Ascending aorta (tissue), 2 donors: Measurements from ENCODE around the gene NATD1. TPM values are rescaled to one million over a fixed set of nuclear protein-coding genes. Genes with fewer than 3 reads are reported as not detected.

Experiments
- DNase-seq, 2 donors: peaks; one replicate each; pipeline ENCODE4 v3.0.0-alpha.2; 2019; ENCODE audit warnings: low spot score in 2 of 2
- H3K27ac ChIP-seq, 2 donors: fragments of 200-600 bp; sonication (generic); one replicate each; pipeline ENCODE4 v1.5.1; 2016 to 2017; ENCODE audit warnings: mild to moderate bottlenecking in 1 of 2
- H3K27me3 ChIP-seq: fragments of 200-600 bp; sonication (generic); one replicate; pipeline ENCODE4 v1.5.1; 2017
- H3K36me3 ChIP-seq, 2 donors: fragments of 200-600 bp; sonication (generic); one replicate each; pipeline ENCODE4 v1.5.1; 2016
- H3K4me1 ChIP-seq, 2 donors: fragments of 200-600 bp; sonication (generic); one replicate each; pipeline ENCODE4 v1.5.1; 2016 to 2017; ENCODE audit warnings: mild to moderate bottlenecking in 1 of 2
- H3K4me3 ChIP-seq, 2 donors: fragments of 200-600 bp; sonication (generic); one replicate each; pipeline ENCODE4 v1.5.1; 2016 to 2017; ENCODE audit warnings: mild to moderate bottlenecking in 1 of 2
- H3K9me3 ChIP-seq, 2 donors: fragments of 200-600 bp; sonication (generic); one replicate each; pipeline ENCODE4 v1.5.1; 2016
- intact Hi-C: fragments of 100-400 bp; cut with DNase I; formaldehyde crosslinking; loops from one replicate; pipeline ENCODE4 v1.15.1; 2023
- total RNA-seq: library from RNA; depleted of rRNA; stranded (reverse); fragments of >200 nt; gene quantifications from one replicate; pipeline ENCODE4 v1.1.0, GENCODE V29; 2016
- TF ChIP-seq, protein P1 (sequence below), 3 experiments: fragments of 200-600 bp in 2 of 3; fragments of 450-650 bp in 1 of 3; sonication (generic) in 2 of 3; IDR thresholded peaks; one replicate each; pipeline ENCODE4 v1.5.1; 2016 to 2019; ENCODE audit warnings: antibody characterized with exemption in 3 of 3, mild to moderate bottlenecking in 1 of 3, moderate library complexity in 1 of 3

NATD1 gene
- total RNA-seq, 1 donor from 2014 or later, result 13.4 TPM

DNA sequence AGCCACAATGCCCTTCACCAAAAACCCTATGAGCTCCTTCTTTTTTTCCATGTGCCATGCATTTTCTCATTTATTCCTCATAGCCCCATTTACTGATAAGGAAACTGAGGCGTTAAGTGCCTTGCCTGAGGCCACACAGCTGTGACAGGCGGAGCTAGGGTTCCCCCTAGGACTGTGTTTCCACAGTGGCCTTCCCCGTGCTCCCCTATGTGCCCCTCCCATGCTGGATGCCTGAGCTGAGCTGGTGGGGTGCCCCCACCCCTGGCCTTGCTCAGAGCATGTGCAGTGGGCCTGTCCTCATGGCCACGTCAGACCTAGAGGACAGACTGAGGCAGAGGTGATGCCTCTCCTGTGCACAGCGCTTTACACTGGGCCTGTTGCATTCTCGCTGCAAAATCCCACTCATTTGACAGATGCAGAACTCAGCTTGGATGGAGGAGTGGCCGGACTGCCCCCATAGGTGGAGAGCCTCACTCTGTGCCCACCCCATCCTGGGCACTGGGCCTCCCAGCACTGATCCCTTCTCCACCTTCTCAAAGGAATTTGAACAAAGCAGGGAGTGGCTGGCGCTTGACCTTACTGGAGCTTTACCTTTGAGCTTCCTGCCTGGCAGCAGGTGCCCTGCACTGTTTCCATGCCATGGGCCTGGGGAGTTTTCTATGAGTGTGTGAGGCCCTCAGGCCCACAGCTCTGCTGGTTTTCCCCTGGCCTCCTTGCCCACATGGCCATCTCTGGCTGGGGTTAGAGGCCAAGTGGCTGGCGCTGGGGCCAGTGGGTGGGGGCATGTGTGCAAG lies 33.9 kb upstream of the NATD1 start:
- H3K27ac ChIP-seq, result peak overlapping the region; percentile 95 to 97
- intact Hi-C loops, result loop anchor here (1.0 to 2.0 kb wide), 3 partner anchors 24 to 245 kb away; partner anchors contain the start of gene TMEM11
- peaks cover 33 to 51% of the 10 kb centered on the region in 2 donors for H3K4me1 ChIP-seq

DNA sequence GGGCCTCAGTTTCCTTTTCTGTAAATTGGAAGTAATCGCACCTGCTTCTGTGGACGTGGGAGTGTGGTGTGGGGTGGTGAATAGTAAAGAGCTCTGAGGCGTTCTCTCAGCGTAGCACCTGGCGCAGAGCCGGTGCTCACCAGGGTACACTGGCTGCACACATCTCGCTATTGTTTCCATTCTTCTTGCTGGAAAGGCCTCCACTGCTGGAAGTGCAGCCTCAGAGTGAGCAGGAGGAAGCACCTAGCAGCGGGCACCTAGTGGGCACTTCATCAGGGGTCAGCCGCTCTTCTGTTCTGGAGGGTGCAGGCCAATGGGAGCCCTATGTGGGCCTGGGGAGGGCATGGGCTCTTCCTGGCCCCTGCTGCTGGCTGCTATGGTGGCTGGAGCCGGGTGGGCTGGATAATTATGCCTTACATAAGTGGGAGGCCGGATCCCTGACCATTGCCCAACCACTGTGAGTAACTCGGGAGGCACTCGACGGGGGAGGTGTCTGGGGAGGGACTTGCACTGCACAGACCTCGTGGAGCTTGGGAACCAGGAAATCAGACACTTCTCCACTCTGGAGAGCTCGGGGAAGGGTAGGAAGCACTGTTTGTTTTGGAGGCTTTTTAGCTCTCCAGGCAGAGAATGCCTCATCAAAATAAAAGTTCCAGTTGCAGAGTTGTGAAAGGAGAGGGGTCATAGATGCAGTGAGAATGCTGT lies 33.0 kb upstream of the NATD1 start:
- TF ChIP-seq, protein P1, sequence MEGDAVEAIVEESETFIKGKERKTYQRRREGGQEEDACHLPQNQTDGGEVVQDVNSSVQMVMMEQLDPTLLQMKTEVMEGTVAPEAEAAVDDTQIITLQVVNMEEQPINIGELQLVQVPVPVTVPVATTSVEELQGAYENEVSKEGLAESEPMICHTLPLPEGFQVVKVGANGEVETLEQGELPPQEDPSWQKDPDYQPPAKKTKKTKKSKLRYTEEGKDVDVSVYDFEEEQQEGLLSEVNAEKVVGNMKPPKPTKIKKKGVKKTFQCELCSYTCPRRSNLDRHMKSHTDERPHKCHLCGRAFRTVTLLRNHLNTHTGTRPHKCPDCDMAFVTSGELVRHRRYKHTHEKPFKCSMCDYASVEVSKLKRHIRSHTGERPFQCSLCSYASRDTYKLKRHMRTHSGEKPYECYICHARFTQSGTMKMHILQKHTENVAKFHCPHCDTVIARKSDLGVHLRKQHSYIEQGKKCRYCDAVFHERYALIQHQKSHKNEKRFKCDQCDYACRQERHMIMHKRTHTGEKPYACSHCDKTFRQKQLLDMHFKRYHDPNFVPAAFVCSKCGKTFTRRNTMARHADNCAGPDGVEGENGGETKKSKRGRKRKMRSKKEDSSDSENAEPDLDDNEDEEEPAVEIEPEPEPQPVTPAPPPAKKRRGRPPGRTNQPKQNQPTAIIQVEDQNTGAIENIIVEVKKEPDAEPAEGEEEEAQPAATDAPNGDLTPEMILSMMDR (IDR thresholded peaks at IDR 0.05), result peak in 1 of 3 experiments; percentile 7
- intact Hi-C loops, result loop anchor here (1.0 to 2.0 kb wide), 3 partner anchors 25 to 244 kb away; partner anchors contain the start of gene TMEM11
- peak; percentile 95 to 99 for DNase-seq
- peak overlapping the region; percentile 95 to 97 for H3K27ac ChIP-seq
- H3K27me3 ChIP-seq, result no peaks in the 10 kb centered on the region
- H3K36me3 ChIP-seq, result no peaks in the 10 kb centered on the region
- peak overlapping the region; percentile 91 to 94 for H3K4me3 ChIP-seq
- H3K4me1 ChIP-seq, result peaks cover 33 to 55% of the 10 kb centered on the region in 2 donors
- no peaks in the 10 kb centered on the region for H3K9me3 ChIP-seq

More for the DNA sequence above, 33.9 kb upstream of the NATD1 start:
- Histone ChIP-seq H3K36me3 (peaks cover 0 to 6% of the 10 kb centered on the region in 2 donors), H3K9me3 (no peaks in the 10 kb centered on the region), H3K27me3 (no peaks in the 10 kb centered on the region), H3K4me3 (peak overlapping the region; percentile 91 to 94)
- DNase-seq, result no peak
- TF ChIP-seq, protein P1 (IDR thresholded peaks at IDR 0.05), result no peak

DNA sequence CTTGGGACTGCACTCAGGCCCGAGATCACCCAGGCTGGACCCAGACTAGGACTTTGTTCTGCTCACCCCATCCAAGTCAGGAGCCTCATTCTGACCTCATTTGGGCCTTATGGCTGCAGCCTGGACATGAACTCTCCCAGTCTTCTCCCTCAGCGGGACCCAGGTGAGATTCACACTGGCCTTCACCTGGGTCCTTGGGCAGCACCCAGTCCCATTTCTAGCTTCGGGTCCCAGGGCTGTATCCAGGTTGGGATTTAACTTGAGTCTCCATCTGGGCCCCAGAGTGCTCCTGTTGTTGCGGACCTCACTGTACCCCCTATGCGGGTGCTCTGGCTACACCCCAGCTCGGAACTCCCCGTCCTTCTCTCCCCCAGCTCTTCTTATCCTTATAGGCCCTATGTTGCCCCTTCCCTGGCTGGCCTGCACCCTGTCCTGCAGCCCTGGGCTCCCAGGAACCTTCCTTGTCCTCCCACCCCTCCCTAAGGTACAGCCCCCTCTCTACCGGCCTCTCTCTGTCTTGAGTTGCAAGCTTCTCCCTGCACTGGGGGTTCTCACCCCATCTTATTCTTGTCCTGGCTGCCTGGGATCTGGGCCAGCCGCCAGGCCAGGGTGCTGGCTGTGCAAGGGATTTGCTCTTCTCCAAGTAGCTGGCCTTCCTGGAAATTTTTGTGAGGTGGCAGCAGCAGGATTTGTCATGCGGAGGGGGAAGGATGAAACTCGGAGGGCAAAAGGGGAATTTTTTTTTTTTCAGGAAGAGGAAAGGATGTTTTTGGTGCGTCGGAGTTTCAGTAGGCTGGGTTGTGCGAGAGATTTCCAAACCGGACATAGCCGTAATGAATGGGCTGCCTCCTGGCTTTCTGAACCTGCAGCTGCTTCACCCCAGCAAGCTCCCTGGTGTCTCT lies 32.2 kb upstream of the NATD1 start:
- Histone ChIP-seq H3K4me1 (peaks cover 33 to 55% of the 10 kb centered on the region in 2 donors), H3K27me3 (no peaks in the 10 kb centered on the region), H3K36me3 (no peaks in the 10 kb centered on the region), H3K4me3 (peak overlapping the region; percentile 91 to 94), H3K27ac (peak overlapping the region; percentile 95 to 97), H3K9me3 (no peaks in the 10 kb centered on the region)
- intact Hi-C loops, result loop anchor here (1.0 to 2.0 kb wide), 3 partner anchors 25 to 243 kb away; partner anchors contain the start of gene TMEM11
- TF ChIP-seq, protein P1 (IDR thresholded peaks at IDR 0.05), result no peak
- no peak for DNase-seq

DNA sequence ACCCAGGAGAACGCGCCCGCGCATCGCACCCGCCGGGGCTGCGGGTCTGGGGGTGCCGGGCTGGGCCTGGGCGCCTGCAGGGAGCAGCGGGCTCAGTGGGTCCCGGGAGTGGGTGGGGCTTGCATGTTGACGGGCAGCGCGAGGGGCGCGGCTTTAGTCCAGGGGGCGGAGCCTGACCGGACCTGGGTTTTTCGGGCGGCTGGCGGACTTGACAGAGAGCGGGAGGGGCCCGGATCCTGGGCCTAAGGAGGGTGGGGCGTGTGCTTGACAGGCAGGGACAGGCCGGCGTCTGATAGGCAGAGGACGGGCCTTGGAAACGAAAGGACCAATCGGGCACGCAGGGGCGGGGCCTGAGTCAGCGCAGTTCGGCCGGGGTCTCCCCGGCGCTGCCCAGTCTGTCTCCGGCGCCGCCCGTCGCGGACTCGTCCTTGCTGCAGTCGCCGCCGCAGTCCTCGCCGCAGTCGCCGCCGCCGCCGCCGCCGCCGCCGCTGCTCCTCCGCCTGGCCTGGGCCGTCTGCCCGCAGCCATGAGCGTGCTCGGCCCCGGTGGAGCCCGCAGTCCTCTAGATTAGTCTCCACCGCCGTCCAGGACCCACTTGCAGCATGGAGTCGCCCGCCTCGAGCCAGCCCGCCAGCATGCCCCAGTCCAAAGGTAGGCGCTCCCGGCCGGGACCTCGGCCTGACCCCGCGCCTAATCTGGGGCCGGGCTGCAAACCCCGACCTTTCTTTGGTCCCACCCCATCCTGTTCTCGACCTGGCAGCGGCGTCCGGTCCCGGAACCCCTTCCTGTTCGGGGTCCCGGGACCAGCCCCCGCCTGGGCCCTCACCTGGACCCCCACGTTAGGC lies 31.3 kb upstream of the NATD1 start, which contains the start of gene MAP2K3:
Gene MAP2K3 (plus strand): TSS at position 393 of the 845 bp plus-strand sequence. CDS start 210 bp downstream, at position 603.
- TF ChIP-seq, protein P1 (IDR thresholded peaks at IDR 0.05), result no peak
- DNase-seq, result peak; percentile 98 to 100
- no peaks in the 10 kb centered on the region for H3K9me3 ChIP-seq
- H3K4me1 ChIP-seq, result peaks cover 32 to 46% of the 10 kb centered on the region in 2 donors
- no peaks in the 10 kb centered on the region for H3K27me3 ChIP-seq
- intact Hi-C loops, result no loop called here
- no peaks in the 10 kb centered on the region for H3K36me3 ChIP-seq
- peak within 1 kb of the TSS; percentile 95 to 97 for H3K27ac ChIP-seq
- peak within 1 kb of the TSS; percentile 91 to 94 for H3K4me3 ChIP-seq
